PC-3 (cell line): ENCODE results near the gene ERBB2. TPM values are rescaled to one million over a fixed set of nuclear protein-coding genes. Genes with fewer than 3 reads are reported as not detected.
"Not testable (repeated sequence)": the region's sequence is repeated elsewhere in the genome, so short reads cannot be mapped to it uniquely, and the experiment has no call there.

ENCODE experiments used
- ATAC-seq: fragments of 200-7000 bp; cut with Tn5 transposase; 2 replicates; pipeline ENCODE4 v1.9.1; 2020; ENCODE audit warnings: mild to moderate bottlenecking, moderate library complexity
- BruUV-seq: library from RNA; stranded (reverse); fragments of 400-500 nt; replicated peaks from 2 replicates; lab custom pipeline; 2021; lab: Mats Ljungman, UMichigan
- CTCF ChIA-PET: fragments of 300-600 bp; sonication (Branson Sonifier 250); formaldehyde crosslinking; loops from one replicate; lab custom pipeline; 2022; ENCODE audit warnings: antibody characterized with exemption; lab: Charles Lee
- POLR2A ChIA-PET: fragments of 300-600 bp; sonication (Branson Sonifier 250); formaldehyde crosslinking; loops from one replicate; lab custom pipeline; 2022; ENCODE audit warnings: antibody characterized with exemption; ENCODE audit not compliant: unreplicated experiment; lab: Charles Lee
- DNase-seq: peaks from one replicate; pipeline ENCODE4 v3.0.0-alpha.2; 2015
- H2AFZ ChIP-seq: fragments of 300-600 bp; sonication (generic); 2 replicates; pipeline ENCODE4 v1.6.0; 2016; ENCODE audit warnings: antibody characterized with exemption, low read length
- H3F3A ChIP-seq: fragments of 300-600 bp; sonication (generic); one replicate; pipeline ENCODE4 v1.6.0; 2017; ENCODE audit warnings: antibody characterized with exemption, low read length, control low read depth, mild to moderate bottlenecking; ENCODE audit not compliant: unreplicated experiment
- H3K27ac ChIP-seq: fragments of 300-600 bp; sonication (generic); 2 replicates; pipeline ENCODE4 v1.5.1; 2016; ENCODE audit warnings: mild to moderate bottlenecking, low read length
- H3K27me3 ChIP-seq: fragments of 300-600 bp; sonication (generic); 2 replicates; pipeline ENCODE4 v1.6.1; 2016; ENCODE audit warnings: low read length, mixed read lengths
- H3K36me3 ChIP-seq: fragments of 300-600 bp; sonication (generic); 2 replicates; pipeline ENCODE4 v1.6.1; 2016; ENCODE audit warnings: low read depth, mixed run types, low read length, mixed read lengths
- H3K4me1 ChIP-seq: fragments of 300-600 bp; sonication (generic); 2 replicates; pipeline ENCODE4 v1.5.1; 2016; ENCODE audit warnings: low read length; ENCODE audit not compliant: insufficient read depth
- H3K4me2 ChIP-seq: fragments of 300-600 bp; sonication (generic); 2 replicates; pipeline ENCODE4 v1.6.0; 2016; ENCODE audit warnings: low read length
- H3K4me3 ChIP-seq: fragments of 300-600 bp; sonication (generic); 2 replicates; pipeline ENCODE4 v1.5.1; 2016; ENCODE audit warnings: mild to moderate bottlenecking, low read length, mixed read lengths
- H3K79me2 ChIP-seq: fragments of 300-600 bp; sonication (generic); 2 replicates; pipeline ENCODE4 v1.6.1; 2017; ENCODE audit warnings: low read length, mixed read lengths
- H3K9ac ChIP-seq: fragments of 300-600 bp; sonication (generic); 2 replicates; pipeline ENCODE4 v1.6.0; 2016; ENCODE audit warnings: mild to moderate bottlenecking, low read length
- H3K9me2 ChIP-seq: fragments of 300-600 bp; sonication (generic); replicated peaks from 2 replicates; pipeline ENCODE4 v1.6.1; 2016; ENCODE audit warnings: mixed run types, low read length, mixed read lengths
- H3K9me3 ChIP-seq: fragments of 300-600 bp; sonication (generic); 2 replicates; pipeline ENCODE4 v1.6.1; 2016; ENCODE audit warnings: low read length, mixed read lengths
- H4K20me1 ChIP-seq: fragments of 300-600 bp; sonication (generic); 2 replicates; pipeline ENCODE4 v1.6.1; 2016; ENCODE audit warnings: low read length, mixed read lengths
- EZH2 ChIP-seq: fragments of 300-600 bp; sonication (generic); IDR thresholded peaks from one replicate; pipeline ENCODE4 v1.6.1; 2017; ENCODE audit warnings: antibody characterized with exemption, mild to moderate bottlenecking, low read length; ENCODE audit not compliant: unreplicated experiment
- EZH2phosphoT487 ChIP-seq: fragments of 300-600 bp; sonication (generic); IDR thresholded peaks from 2 replicates; pipeline ENCODE4 v1.6.1; 2018; ENCODE audit warnings: mild to moderate bottlenecking, antibody characterized with exemption, low read length, borderline replicate concordance
- intact Hi-C: fragments of 100-400 bp; cut with micrococcal nuclease; formaldehyde crosslinking; loops from 2 replicates; pipeline ENCODE4 v1.9.0; 2023
- total RNA-seq: library from RNA; depleted of rRNA; stranded (reverse); fragments of >200 nt; gene quantifications from 2 replicates; pipeline ENCODE4 v1.2.3, GENCODE V29; 2014
- TF ChIP-seq, protein P1 (sequence below): fragments of 300-600 bp; sonication (generic); conservative IDR thresholded peaks from 2 replicates; pipeline ENCODE4 v1.5.1; 2017; ENCODE audit warnings: antibody characterized with exemption, low read depth, mild to moderate bottlenecking, low read length

The ERBB2 gene
- total RNA-seq, 1 experiment from 2014 or later, result 36.2 TPM

DNA sequence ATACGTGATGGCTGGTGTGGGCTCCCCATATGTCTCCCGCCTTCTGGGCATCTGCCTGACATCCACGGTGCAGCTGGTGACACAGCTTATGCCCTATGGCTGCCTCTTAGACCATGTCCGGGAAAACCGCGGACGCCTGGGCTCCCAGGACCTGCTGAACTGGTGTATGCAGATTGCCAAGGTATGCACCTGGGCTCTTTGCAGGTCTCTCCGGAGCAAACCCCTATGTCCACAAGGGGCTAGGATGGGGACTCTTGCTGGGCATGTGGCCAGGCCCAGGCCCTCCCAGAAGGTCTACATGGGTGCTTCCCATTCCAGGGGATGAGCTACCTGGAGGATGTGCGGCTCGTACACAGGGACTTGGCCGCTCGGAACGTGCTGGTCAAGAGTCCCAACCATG lies 24.9 kb downstream of the ERBB2 start:
- Histone ChIP-seq H2AFZ (no peak overlapping the region), H3K9me3 (no peaks in the 10 kb centered on the region), H3K4me1 (0 out of 2 replicates have a peak, but pooled peaks cover under 1% of the 10 kb centered on the region), H3K4me3 (no peak overlapping the region), H3K4me2 (no peak overlapping the region), H3K27ac (no peak overlapping the region), H3K9ac (no peak overlapping the region), H3K79me2 (0 out of 2 replicates have a peak, but pooled peaks cover 4% of the 10 kb centered on the region), H3K36me3 (no peaks in the 10 kb centered on the region), H3K9me2 (no peaks in the 10 kb centered on the region), H4K20me1 (no peaks in the 10 kb centered on the region), H3K27me3 (no peaks in the 10 kb centered on the region), H3F3A (no peaks in the 10 kb centered on the region)
- ATAC-seq (no peak), DNase-seq (no peak)
- TF ChIP-seq, protein P1, sequence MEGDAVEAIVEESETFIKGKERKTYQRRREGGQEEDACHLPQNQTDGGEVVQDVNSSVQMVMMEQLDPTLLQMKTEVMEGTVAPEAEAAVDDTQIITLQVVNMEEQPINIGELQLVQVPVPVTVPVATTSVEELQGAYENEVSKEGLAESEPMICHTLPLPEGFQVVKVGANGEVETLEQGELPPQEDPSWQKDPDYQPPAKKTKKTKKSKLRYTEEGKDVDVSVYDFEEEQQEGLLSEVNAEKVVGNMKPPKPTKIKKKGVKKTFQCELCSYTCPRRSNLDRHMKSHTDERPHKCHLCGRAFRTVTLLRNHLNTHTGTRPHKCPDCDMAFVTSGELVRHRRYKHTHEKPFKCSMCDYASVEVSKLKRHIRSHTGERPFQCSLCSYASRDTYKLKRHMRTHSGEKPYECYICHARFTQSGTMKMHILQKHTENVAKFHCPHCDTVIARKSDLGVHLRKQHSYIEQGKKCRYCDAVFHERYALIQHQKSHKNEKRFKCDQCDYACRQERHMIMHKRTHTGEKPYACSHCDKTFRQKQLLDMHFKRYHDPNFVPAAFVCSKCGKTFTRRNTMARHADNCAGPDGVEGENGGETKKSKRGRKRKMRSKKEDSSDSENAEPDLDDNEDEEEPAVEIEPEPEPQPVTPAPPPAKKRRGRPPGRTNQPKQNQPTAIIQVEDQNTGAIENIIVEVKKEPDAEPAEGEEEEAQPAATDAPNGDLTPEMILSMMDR, result no peak
- TF ChIP-seq EZH2phosphoT487, result no peak
- no peak for TF ChIP-seq EZH2
- ChIA-PET POLR2A (no interaction called here), CTCF (no interaction called here)
- intact Hi-C loops, result no loop called here
- no TSS peak for BruUV-seq

DNA sequence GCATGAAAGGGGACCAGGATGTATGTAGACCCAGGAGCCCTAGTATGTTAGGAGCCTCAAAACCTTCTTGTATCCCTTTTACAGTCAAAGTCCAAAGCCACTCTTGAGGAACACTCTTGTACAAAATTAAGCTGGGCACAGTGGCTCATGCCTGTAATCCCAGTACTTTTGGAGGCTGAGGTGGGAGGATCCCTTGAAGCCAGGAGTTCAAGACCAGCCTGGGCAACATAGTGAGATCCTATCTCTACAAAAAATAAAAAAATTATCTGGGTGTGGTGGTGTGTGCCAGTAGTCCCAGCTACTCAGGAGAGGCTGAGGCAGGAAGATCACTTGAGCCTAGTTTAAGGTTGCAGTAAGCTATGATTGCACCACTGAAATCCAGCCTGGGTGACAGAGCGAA lies 26.1 kb downstream of the ERBB2 start:
- H3K9ac ChIP-seq, H3K4me1 ChIP-seq, H3K9me3 ChIP-seq, BruUV-seq, H3K27ac ChIP-seq, H3K4me3 ChIP-seq, H3K79me2 ChIP-seq, DNase-seq, H3F3A ChIP-seq, H4K20me1 ChIP-seq, H3K36me3 ChIP-seq, H3K9me2 ChIP-seq, H3K4me2 ChIP-seq, H2AFZ ChIP-seq, POLR2A ChIA-PET, ATAC-seq, CTCF ChIA-PET, H3K27me3 ChIP-seq, intact Hi-C loops: not testable (repeated sequence)

DNA sequence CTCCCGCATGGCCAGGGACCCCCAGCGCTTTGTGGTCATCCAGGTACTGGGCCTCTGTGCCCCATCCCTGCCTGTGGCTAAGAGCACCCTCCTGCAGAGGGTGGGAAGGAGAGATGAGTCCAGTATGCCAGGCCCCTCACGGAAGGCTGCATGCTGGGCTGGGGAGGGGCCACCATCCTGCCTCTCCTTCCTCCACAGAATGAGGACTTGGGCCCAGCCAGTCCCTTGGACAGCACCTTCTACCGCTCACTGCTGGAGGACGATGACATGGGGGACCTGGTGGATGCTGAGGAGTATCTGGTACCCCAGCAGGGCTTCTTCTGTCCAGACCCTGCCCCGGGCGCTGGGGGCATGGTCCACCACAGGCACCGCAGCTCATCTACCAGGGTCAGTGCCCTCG lies 26.8 kb downstream of the ERBB2 start:
- intact Hi-C loops, result no loop called here
- H4K20me1 ChIP-seq, result no peaks in the 10 kb centered on the region
- no peak overlapping the region for H3K9ac ChIP-seq
- no peak overlapping the region for H3K27ac ChIP-seq
- H3K36me3 ChIP-seq, result no peaks in the 10 kb centered on the region
- H3F3A ChIP-seq, result no peaks in the 10 kb centered on the region
- no peaks in the 10 kb centered on the region for H3K9me2 ChIP-seq
- ChIA-PET CTCF (no interaction called here), POLR2A (no interaction called here)
- no peak for TF ChIP-seq EZH2
- DNase-seq (no peak), ATAC-seq (no peak)
- no peak overlapping the region for H3K4me3 ChIP-seq
- peaks cover 4% of the 10 kb centered on the region; the same call in 1 of the 2 replicates for H3K4me1 ChIP-seq
- no peaks in the 10 kb centered on the region for H3K27me3 ChIP-seq
- H3K4me2 ChIP-seq, result no peak overlapping the region
- 0 out of 2 replicates have a peak, but pooled peaks cover 7% of the 10 kb centered on the region for H3K79me2 ChIP-seq
- H2AFZ ChIP-seq, result no peak overlapping the region
- no TSS peak for BruUV-seq
- no peaks in the 10 kb centered on the region for H3K9me3 ChIP-seq

DNA sequence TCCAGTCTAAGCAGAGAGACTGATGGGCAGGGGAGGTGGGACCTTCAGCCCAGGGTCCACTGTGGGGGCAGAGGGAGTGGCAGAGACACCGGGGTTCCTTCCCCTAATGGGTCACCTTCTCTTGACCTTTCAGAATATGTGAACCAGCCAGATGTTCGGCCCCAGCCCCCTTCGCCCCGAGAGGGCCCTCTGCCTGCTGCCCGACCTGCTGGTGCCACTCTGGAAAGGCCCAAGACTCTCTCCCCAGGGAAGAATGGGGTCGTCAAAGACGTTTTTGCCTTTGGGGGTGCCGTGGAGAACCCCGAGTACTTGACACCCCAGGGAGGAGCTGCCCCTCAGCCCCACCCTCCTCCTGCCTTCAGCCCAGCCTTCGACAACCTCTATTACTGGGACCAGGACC lies 27.7 kb downstream of the ERBB2 start:
- DNase-seq, result no peak
- Histone ChIP-seq H2AFZ (no peak overlapping the region), H3K79me2 (0 out of 2 replicates have a peak, but pooled peaks cover 7% of the 10 kb centered on the region), H3K4me1 (peaks cover 4% of the 10 kb centered on the region; the same call in 1 of the 2 replicates), H3K27me3 (no peaks in the 10 kb centered on the region), H4K20me1 (no peaks in the 10 kb centered on the region), H3K9me3 (no peaks in the 10 kb centered on the region), H3K9me2 (no peaks in the 10 kb centered on the region), H3K9ac (no peak overlapping the region), H3F3A (no peaks in the 10 kb centered on the region), H3K4me2 (no peak overlapping the region), H3K4me3 (no peak overlapping the region), H3K36me3 (no peaks in the 10 kb centered on the region), H3K27ac (no peak overlapping the region)
- TF ChIP-seq EZH2phosphoT487 (no peak), EZH2 (no peak)
- TF ChIP-seq, protein P1, result no peak
- BruUV-seq, result no TSS peak
- ChIA-PET CTCF (no interaction called here), POLR2A (no interaction called here)
- intact Hi-C loops, result no loop called here
- ATAC-seq, result no peak
